Large intestine (tissue), 3 donors: ENCODE data around the gene OXSR1. TPM values are rescaled to one million over a fixed set of nuclear protein-coding genes. Genes with fewer than 3 reads are reported as not detected.

Experiments used
- DNase-seq, 2 donors: peaks; one replicate each; pipeline versions ENCODE4 v3.0.0 to v3.0.0-alpha.2; 2013
- H3K27ac ChIP-seq: one replicate; pipeline ENCODE4 v1.5.1; 2013; ENCODE audit warnings: low read length
- H3K27me3 ChIP-seq: 2 replicates; pipeline ENCODE4 v1.6.1; 2013; ENCODE audit warnings: low read length; ENCODE audit not compliant: control insufficient read depth, insufficient read depth
- H3K36me3 ChIP-seq: 2 replicates; pipeline ENCODE4 v1.6.1; 2013; ENCODE audit warnings: low read length; ENCODE audit not compliant: control insufficient read depth, insufficient read depth
- H3K4me1 ChIP-seq: one replicate; pipeline ENCODE4 v1.6.1; 2013; ENCODE audit warnings: low read length; ENCODE audit not compliant: control insufficient read depth, insufficient read depth
- H3K4me3 ChIP-seq: one replicate; pipeline ENCODE4 v1.5.1; 2013; ENCODE audit warnings: low read length
- H3K9me3 ChIP-seq: one replicate; pipeline ENCODE4 v1.6.1; 2013; ENCODE audit warnings: mild to moderate bottlenecking, low read depth, low read length, moderate library complexity; ENCODE audit not compliant: control insufficient read depth
- WGBS: methylation state at CpG from one replicate; pipeline ENCODE4 v1.1.5; 2013; ENCODE audit warnings: low lambda C conversion rate; ENCODE audit not compliant: insufficient coverage; 5-methylcytosine and 5-hydroxymethylcytosine counted together
- polyA plus RNA-seq: library from polyadenylated mRNA; unstranded; fragments of 120-200 nt; gene quantifications from one replicate; pipeline ENCODE4 v1.2.1, GENCODE V29; 2013

The OXSR1 gene
- polyA plus RNA-seq, 1 donor: 30.4 TPM

- Histone ChIP-seq H3K9me3 (no peaks in the 10 kb centered on the region), H3K36me3 (no peaks in the 10 kb centered on the region), H3K4me1 (peaks cover 3% of the 10 kb centered on the region), H3K4me3 (peak overlapping the region; percentile 60), H3K27me3 (no peaks in the 10 kb centered on the region), H3K27ac (peak overlapping the region; percentile 83)
- DNase-seq: peak; percentile 12 to 63
- no CpG with 5 or more reads among the region's 62 CpGs for WGBS
Measured at GRCh38 chr3:38165722-38166387, 518 bp downstream of the OXSR1 start.

- no peak overlapping the region for H3K4me3 ChIP-seq
- 90% methylated on average over 2 of the region's 4 CpGs for WGBS
- H3K27me3 ChIP-seq: no peaks in the 10 kb centered on the region
- no peak for DNase-seq
- no peak overlapping the region for H3K27ac ChIP-seq
- peaks cover 3% of the 10 kb centered on the region for H3K4me1 ChIP-seq
- H3K36me3 ChIP-seq: no peaks in the 10 kb centered on the region
- no peaks in the 10 kb centered on the region for H3K9me3 ChIP-seq
Measured at GRCh38 chr3:38167591-38167990, 2.3 kb downstream of the OXSR1 start.

DNA sequence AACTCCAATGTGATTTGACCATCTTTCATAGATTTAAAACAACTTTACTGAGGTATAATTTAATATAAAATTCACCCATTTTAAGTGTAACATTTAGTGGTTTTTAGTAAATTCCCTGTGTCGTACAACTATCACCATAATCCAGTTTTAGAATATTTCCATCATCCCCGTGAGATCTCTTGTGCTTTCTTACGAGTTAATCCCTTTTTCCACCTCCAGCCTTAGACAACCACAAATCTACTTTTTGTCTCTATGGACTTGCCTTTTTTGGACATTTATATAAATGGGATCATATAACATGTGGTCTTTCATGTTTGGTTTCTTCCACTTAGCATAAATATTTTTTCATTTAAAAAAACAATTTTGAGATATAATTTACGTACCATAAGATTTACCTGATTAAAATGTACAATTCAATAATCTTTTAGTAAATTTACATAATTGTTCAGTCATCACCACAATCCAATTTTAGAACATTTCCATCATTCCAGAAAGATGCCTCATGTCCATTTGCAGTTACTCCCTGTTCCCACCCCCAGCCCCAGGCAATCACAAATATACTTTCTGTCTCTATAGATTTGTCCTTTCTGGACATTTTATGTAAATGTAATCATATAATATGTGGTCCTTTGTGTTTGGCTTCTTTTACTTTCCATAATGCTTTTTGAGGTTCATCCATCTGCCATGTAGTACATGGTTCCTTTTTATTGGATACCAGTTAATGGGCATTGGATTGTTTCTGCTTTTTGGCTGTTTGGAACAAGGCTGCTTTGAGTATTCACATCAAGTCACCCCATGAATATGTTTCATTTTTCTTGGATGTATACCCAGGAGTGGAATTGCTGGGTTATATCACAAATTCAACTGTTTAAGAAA, 3.1 kb downstream of the OXSR1 start:
- no peak overlapping the region for H3K4me3 ChIP-seq
- peaks cover 3% of the 10 kb centered on the region for H3K4me1 ChIP-seq
- WGBS: 96% methylated on average over 4 of the region's 4 CpGs
- H3K27ac ChIP-seq: no peak overlapping the region
- no peak for DNase-seq
- H3K9me3 ChIP-seq: no peaks in the 10 kb centered on the region
- H3K27me3 ChIP-seq: no peaks in the 10 kb centered on the region
- no peaks in the 10 kb centered on the region for H3K36me3 ChIP-seq

GRCh38 chr3:38169027-38169317, 3.6 kb downstream of the OXSR1 start:
- H3K9me3 ChIP-seq: no peaks in the 10 kb centered on the region
- H3K4me1 ChIP-seq: peaks cover 2% of the 10 kb centered on the region
- no peak overlapping the region for H3K27ac ChIP-seq
- no peaks in the 10 kb centered on the region for H3K27me3 ChIP-seq
- DNase-seq: no peak
- WGBS: no CpG with 5 or more reads among the region's 1 CpG
- H3K36me3 ChIP-seq: no peaks in the 10 kb centered on the region
- no peak overlapping the region for H3K4me3 ChIP-seq

GRCh38 chr3:38170722-38171121, 5.4 kb downstream of the OXSR1 start:
- WGBS: no CpG with 5 or more reads among the region's 4 CpGs
- Histone ChIP-seq H3K4me3 (no peak overlapping the region), H3K4me1 (no peaks in the 10 kb centered on the region), H3K27me3 (no peaks in the 10 kb centered on the region), H3K9me3 (no peaks in the 10 kb centered on the region), H3K36me3 (no peaks in the 10 kb centered on the region), H3K27ac (no peak overlapping the region)
- no peak for DNase-seq

DNA sequence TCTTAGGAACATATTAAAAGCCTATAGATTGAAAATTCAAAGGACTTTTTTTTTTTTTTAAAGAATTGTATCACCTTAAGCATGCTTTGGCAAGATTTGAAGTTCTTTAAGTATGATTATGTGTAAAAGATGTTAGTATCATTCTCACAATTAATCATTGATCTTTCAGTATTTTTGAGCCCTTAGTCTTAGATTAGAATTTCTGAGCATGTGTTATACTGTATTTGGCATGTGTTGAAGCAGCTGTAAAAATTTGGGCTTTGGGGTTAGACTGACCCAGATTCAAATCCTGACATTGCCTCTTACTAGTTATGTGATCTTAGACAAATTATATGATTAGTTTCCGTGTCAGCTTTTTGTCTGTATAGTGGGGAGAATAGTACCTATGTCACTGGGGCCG, 6.3 kb downstream of the OXSR1 start:
- no peak for DNase-seq
- Histone ChIP-seq H3K27ac (no peak overlapping the region), H3K4me1 (no peaks in the 10 kb centered on the region)

GRCh38 chr3:38173834-38174418, 8.6 kb downstream of the OXSR1 start:
- no peaks in the 10 kb centered on the region for H3K4me1 ChIP-seq
- no CpG with 5 or more reads among the region's 5 CpGs for WGBS

More for the DNA sequence above, 6.3 kb downstream of the OXSR1 start:
- no CpG with 5 or more reads among the region's 2 CpGs for WGBS
- Histone ChIP-seq H3K9me3 (no peaks in the 10 kb centered on the region), H3K27me3 (no peaks in the 10 kb centered on the region), H3K4me3 (no peak overlapping the region), H3K36me3 (no peaks in the 10 kb centered on the region)

GRCh38 chr3:38177181-38177580, 11.8 kb downstream of the OXSR1 start:
- H3K27ac ChIP-seq: no peak overlapping the region
- no peaks in the 10 kb centered on the region for H3K4me1 ChIP-seq
- H3K9me3 ChIP-seq: no peaks in the 10 kb centered on the region
- peaks cover 4% of the 10 kb centered on the region for H3K36me3 ChIP-seq
- DNase-seq: no peak
- no peak overlapping the region for H3K4me3 ChIP-seq
- 100% methylated on average over 1 of the region's 2 CpGs for WGBS
- H3K27me3 ChIP-seq: no peaks in the 10 kb centered on the region

More at GRCh38 chr3:38173834-38174418, 8.6 kb downstream of the OXSR1 start:
- H3K27me3 ChIP-seq: no peaks in the 10 kb centered on the region
- no peak for DNase-seq
- no peak overlapping the region for H3K27ac ChIP-seq
- no peaks in the 10 kb centered on the region for H3K36me3 ChIP-seq
- no peak overlapping the region for H3K4me3 ChIP-seq
- H3K9me3 ChIP-seq: no peaks in the 10 kb centered on the region

GRCh38 chr3:38186781-38187180, 21.4 kb downstream of the OXSR1 start:
- H3K27me3 ChIP-seq: no peaks in the 10 kb centered on the region
- 100% methylated on average over 1 of the region's 1 CpG for WGBS
- no peak overlapping the region for H3K27ac ChIP-seq
- no peak overlapping the region for H3K4me3 ChIP-seq
- H3K4me1 ChIP-seq: no peaks in the 10 kb centered on the region
- H3K9me3 ChIP-seq: no peaks in the 10 kb centered on the region
- no peak for DNase-seq
- H3K36me3 ChIP-seq: peaks cover 10% of the 10 kb centered on the region

DNA sequence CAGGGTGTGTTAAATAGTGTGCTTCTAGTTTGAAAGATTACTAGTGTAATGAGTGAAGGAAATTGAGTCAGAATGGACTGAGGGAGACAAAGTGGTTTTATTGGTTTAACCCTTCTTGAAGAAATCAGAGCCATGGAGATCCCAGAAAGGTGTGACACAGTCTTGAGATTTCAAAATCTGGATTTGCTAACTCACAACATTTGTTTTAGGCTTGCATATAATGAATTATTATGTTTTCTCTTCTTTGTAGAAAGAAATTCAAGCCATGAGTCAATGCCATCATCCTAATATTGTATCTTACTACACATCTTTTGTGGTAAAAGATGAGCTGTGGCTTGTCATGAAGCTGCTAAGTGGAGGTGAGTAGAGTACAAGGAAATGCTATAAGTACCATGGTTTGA, 25.1 kb downstream of the OXSR1 start:
- Histone ChIP-seq H3K4me3 (no peak overlapping the region), H3K36me3 (peaks cover 8% of the 10 kb centered on the region), H3K27me3 (no peaks in the 10 kb centered on the region), H3K27ac (no peak overlapping the region), H3K4me1 (no peaks in the 10 kb centered on the region), H3K9me3 (no peaks in the 10 kb centered on the region)
- no peak for DNase-seq
